ENCODE data around the gene CDK5R2.

- TF ChIP-seq EZH2 (IDR thresholded peaks at IDR 0.05; ENCODE audit: insufficient read depth, poor library complexity, severe bottlenecking) (no peak), EZH2phosphoT487 (IDR thresholded peaks at IDR 0.05; ENCODE audit: insufficient read depth, low read depth) (no peak)
Observed at GRCh38 chr2:218990612-218991011, 31.1 kb downstream of the CDK5R2 start.

Measured in GM23248 (cell line).